SK-N-MC (cell line): ENCODE measurements around the gene CD63.

Experiments
- DNase-seq: peaks from one replicate; pipeline ENCODE4 v3.0.0-alpha.2; 2011; ENCODE audit warnings: low read depth, low spot score
- H3K27ac ChIP-seq: fragments of 200-600 bp; sonication (generic); 2 replicates; pipeline ENCODE4 v1.5.1; 2016; ENCODE audit warnings: mixed run types
- H3K36me3 ChIP-seq: fragments of 200-600 bp; sonication (generic); 2 replicates; pipeline ENCODE4 v1.6.1; 2017; ENCODE audit warnings: antibody characterized with exemption, low read length, mixed read lengths; ENCODE audit not compliant: insufficient read depth
- H3K4me3 ChIP-seq: fragments of 200-600 bp; sonication (generic); 2 replicates; pipeline ENCODE4 v1.5.1; 2016
- H3K9ac ChIP-seq: fragments of 200-600 bp; sonication (generic); 2 replicates; pipeline ENCODE4 v1.8.0; 2017; ENCODE audit warnings: mixed run types, mixed read lengths; ENCODE audit not compliant: insufficient read length
- H3K9me3 ChIP-seq: fragments of 200-600 bp; sonication (generic); 2 replicates; pipeline ENCODE4 v1.6.1; 2017; ENCODE audit warnings: low read depth, mild to moderate bottlenecking, antibody characterized with exemption, low read length, moderate library complexity, mixed read lengths
- EZH2 ChIP-seq: fragments of 200-600 bp; sonication (generic); IDR thresholded peaks from one replicate; pipeline ENCODE4 v1.6.1; 2017; ENCODE audit warnings: antibody characterized with exemption
- FOXP2 ChIP-seq: optimal IDR thresholded peaks from 2 replicates; pipeline ENCODE3; 2011; ENCODE audit warnings: mild to moderate bottlenecking, moderate library complexity; ENCODE audit not compliant: insufficient read depth; ENCODE audit errors: extremely low read length, control extremely low read depth
- POLR2AphosphoS5 ChIP-seq: IDR thresholded peaks from 2 replicates; pipeline ENCODE4 v1.6.1; 2012; ENCODE audit warnings: mild to moderate bottlenecking, low read depth, low read length, borderline replicate concordance

The CD63 gene

GRCh38 chr12:55712700-55713415, 16.0 kb downstream of the CD63 start:
- no peak for DNase-seq
- no peaks in the 10 kb centered on the region for H3K36me3 ChIP-seq
- no peak overlapping the region for H3K4me3 ChIP-seq
- TF ChIP-seq EZH2 (no peak), POLR2AphosphoS5 (no peak), FOXP2 (no peak)
- H3K9ac ChIP-seq, result no peak overlapping the region
- H3K9me3 ChIP-seq, result no peaks in the 10 kb centered on the region
- no peak overlapping the region for H3K27ac ChIP-seq

- Histone ChIP-seq H3K27ac (no peak overlapping the region), H3K9ac (no peak overlapping the region), H3K9me3 (no peaks in the 10 kb centered on the region), H3K4me3 (no peak overlapping the region), H3K36me3 (no peaks in the 10 kb centered on the region)
- DNase-seq, result no peak
- TF ChIP-seq EZH2, result no peak
- TF ChIP-seq POLR2AphosphoS5, result no peak
- TF ChIP-seq FOXP2, result no peak
Observed at GRCh38 chr12:55711786-55712553, 16.8 kb downstream of the CD63 start.

DNA sequence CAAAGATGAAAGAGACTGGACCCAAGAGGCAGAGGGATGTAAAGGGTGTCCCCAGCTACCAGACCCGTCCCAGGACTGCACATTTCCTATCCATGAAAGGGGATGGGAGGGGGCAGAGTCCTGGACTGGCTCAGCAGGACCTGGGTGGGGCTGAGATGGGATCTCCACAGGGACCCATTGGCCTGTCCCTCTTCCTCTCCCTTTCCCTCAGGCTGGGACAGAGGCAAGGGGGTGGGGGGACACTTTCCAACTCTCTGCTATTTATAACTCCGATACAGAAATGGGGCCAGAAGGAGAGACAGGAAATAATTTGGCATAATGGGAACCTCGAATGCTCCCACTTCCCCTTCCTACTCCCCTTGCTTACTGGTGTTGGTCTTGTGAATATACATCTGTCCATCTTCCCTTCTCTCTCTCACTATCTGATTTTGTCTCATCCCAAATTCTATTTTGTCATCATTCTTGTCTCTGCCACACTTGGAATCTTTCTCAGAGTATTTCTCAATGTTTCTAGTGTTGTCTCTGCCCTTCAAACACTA, 20.0 kb downstream of the CD63 start:
- no peaks in the 10 kb centered on the region for H3K9me3 ChIP-seq
- no peak overlapping the region for H3K9ac ChIP-seq
- no peak for DNase-seq
- TF ChIP-seq FOXP2 (no peak), EZH2 (no peak), POLR2AphosphoS5 (no peak)
- no peaks in the 10 kb centered on the region for H3K36me3 ChIP-seq
- H3K4me3 ChIP-seq, result no peak overlapping the region
- no peak overlapping the region for H3K27ac ChIP-seq

GRCh38 chr12:55707841-55708694, 20.7 kb downstream of the CD63 start, which contains the start of gene ITGA7:
ITGA7 (minus strand) TSS chr12:55707904; CDS start chr12:55707682, 222 bp downstream.
- TF ChIP-seq EZH2 (no peak), POLR2AphosphoS5 (no peak), FOXP2 (no peak)
- Histone ChIP-seq H3K9ac (peak within 1 kb of the TSS; percentile 26), H3K9me3 (no peaks in the 10 kb centered on the region), H3K27ac (no peak within 1 kb of the TSS), H3K4me3 (peak within 1 kb of the TSS; percentile 81), H3K36me3 (no peaks in the 10 kb centered on the region)
- no peak for DNase-seq

DNA sequence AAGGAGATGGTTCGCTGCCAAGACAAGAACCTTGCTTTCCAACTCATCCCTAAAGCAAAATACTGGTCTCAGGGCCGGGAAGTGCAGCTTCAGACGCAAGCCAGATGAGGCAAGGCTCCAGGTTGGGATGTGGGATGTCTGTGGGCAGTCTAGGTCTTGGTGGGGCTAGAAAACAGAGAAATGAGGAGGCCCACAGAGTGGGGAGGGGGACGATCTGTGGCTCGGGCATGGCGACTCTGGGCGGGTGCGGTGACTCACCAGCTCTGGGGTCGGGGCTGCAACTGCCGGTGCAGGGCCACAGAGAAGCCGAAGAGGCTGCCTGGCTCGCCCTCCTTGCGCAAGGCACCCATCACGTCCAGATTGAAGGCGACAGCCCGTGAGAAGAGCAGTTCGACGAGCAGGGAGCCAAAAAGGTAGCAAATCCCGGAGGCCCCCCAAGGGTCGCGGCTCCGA, 21.6 kb downstream of the CD63 start:
- no peak for DNase-seq
- peak overlapping the region; percentile 26 for H3K9ac ChIP-seq
- no peak overlapping the region for H3K27ac ChIP-seq
- H3K4me3 ChIP-seq, result peak overlapping the region; percentile 81
- no peaks in the 10 kb centered on the region for H3K36me3 ChIP-seq
- no peaks in the 10 kb centered on the region for H3K9me3 ChIP-seq
- TF ChIP-seq FOXP2 (no peak), EZH2 (no peak), POLR2AphosphoS5 (no peak)

DNA sequence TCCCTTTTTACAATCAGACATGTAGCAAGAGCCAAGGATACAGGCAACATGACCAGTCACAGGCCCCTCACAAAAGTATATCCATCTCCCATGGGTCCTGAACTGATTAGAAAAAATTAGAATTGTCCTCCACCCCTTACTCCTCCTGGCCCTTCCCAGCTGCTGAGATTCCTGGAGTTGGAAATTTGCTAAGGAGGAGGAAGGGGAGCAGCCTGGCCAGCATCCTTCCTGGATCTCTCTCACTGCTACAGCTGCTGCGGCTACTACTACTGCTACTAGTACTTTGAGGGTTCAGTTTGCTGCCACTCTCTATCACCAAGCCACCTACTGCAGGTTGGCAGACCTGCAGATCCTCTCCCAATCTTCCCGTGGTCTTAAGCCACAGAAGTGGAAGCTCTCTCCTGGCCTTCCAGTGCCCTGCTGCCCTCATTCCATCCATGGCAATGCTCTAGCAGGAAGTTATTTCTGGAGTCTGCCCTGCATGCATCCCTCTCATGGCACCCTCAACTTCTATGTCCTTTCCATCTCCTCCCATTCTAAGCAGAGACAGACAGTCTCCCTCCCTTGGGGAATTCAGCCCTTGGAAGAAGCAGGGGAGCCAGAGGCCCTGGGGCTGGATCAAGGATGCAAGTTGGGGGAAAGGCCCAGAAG, 22.1 kb downstream of the CD63 start:
- no peak for DNase-seq
- no peaks in the 10 kb centered on the region for H3K36me3 ChIP-seq
- no peaks in the 10 kb centered on the region for H3K9me3 ChIP-seq
- H3K27ac ChIP-seq, result no peak overlapping the region
- no peak overlapping the region for H3K9ac ChIP-seq
- H3K4me3 ChIP-seq, result peak overlapping the region; percentile 81
- TF ChIP-seq EZH2, result no peak
- no peak for TF ChIP-seq FOXP2
- no peak for TF ChIP-seq POLR2AphosphoS5

- Histone ChIP-seq H3K9me3 (no peaks in the 10 kb centered on the region), H3K36me3 (no peaks in the 10 kb centered on the region), H3K4me3 (no peak overlapping the region), H3K27ac (no peak overlapping the region), H3K9ac (no peak overlapping the region)
- no peak for DNase-seq
- TF ChIP-seq FOXP2 (no peak), EZH2 (no peak), POLR2AphosphoS5 (no peak)
Observed at GRCh38 chr12:55705782-55706402, 22.9 kb downstream of the CD63 start.
